ENCODE measurements around the gene P4HB.

DNA sequence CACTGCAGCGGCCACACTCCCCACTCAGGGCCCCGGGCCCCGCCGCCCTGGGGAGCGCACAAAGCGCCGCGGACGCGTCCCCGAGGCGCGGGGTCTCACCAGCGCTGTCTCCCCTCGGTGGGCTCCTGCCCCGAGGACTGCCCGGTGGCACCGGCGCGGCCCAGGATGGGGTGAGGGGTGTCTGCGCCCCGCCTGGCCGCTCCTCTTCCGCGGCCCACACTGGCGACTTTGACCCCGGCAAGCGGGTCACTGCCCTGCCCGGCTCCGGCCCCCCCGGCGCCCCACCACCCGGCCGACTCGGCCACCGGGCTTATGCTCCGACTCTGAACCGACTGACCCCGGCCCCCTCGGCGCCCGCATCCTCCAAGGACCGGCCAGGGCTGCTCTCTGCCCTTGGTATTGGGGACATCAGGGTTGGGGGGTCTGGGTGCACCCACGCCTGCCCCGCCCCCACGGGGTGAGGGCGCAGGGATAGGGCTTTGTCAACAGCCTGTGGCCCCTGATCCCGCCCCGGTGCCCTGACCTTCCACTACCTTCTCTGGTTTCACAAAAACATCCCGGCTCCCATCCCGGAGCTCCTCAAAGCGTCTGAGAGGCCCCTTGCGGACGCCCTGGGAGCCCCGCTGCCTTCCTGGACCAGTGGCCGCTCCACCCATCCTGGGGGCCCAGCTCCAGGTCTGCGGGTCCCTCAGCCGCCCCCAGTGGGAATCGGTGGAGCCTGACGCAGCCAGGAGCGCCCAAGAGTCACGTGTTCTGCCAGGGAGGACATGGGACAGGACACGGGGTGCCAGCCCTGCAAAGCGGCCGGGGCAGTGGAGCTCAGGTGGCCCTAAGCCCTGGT is 55.6 kb downstream of the P4HB start:
- TF ChIP-seq, protein P1, sequence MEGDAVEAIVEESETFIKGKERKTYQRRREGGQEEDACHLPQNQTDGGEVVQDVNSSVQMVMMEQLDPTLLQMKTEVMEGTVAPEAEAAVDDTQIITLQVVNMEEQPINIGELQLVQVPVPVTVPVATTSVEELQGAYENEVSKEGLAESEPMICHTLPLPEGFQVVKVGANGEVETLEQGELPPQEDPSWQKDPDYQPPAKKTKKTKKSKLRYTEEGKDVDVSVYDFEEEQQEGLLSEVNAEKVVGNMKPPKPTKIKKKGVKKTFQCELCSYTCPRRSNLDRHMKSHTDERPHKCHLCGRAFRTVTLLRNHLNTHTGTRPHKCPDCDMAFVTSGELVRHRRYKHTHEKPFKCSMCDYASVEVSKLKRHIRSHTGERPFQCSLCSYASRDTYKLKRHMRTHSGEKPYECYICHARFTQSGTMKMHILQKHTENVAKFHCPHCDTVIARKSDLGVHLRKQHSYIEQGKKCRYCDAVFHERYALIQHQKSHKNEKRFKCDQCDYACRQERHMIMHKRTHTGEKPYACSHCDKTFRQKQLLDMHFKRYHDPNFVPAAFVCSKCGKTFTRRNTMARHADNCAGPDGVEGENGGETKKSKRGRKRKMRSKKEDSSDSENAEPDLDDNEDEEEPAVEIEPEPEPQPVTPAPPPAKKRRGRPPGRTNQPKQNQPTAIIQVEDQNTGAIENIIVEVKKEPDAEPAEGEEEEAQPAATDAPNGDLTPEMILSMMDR (IDR thresholded peaks at IDR 0.05): no peak
- no peak for TF ChIP-seq NFIC (IDR thresholded peaks at IDR 0.05; ENCODE audit: borderline replicate concordance)
- TF ChIP-seq GATA2 (CRISPR knock-in tag; IDR thresholded peaks at IDR 0.05): no peak
- TF ChIP-seq, protein P2, sequence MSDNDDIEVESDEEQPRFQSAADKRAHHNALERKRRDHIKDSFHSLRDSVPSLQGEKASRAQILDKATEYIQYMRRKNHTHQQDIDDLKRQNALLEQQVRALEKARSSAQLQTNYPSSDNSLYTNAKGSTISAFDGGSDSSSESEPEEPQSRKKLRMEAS (IDR thresholded peaks at IDR 0.05; ENCODE audit: low read depth): no peak

All from SK-N-SH (cell line).